GM19468 (cell line): ENCODE data around the gene MID1.

Experiments
- ATAC-seq: cut with Tn5 transposase; IDR thresholded peaks from one replicate; pipeline ENCODE4 v1.9.1; 2021; ENCODE audit warnings: mild to moderate bottlenecking, moderate library complexity, moderate number of reproducible peaks; ENCODE audit not compliant: unreplicated experiment; ENCODE audit errors: extremely low read depth

Gene MID1

DNA sequence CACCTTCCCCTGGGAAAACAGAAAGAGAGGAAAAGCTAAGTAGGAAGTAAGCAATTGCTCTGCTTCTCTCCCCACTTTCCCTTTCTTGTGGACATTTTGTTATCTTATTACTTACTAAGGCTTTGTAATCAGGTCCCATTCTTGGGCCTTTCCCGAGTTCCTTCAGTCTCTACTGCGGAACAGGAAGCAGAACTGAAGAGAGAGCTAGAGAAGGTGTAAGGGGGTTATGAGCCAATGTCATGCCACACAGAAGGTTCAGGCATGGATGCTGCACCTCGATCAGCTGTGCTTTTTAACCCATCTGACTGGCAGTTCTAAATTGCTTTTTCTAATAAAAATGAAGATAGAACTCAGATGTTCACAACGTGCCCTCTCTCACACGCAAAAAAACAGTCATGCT, 83.6 kb downstream of the MID1 start:
- ATAC-seq: no peak

DNA sequence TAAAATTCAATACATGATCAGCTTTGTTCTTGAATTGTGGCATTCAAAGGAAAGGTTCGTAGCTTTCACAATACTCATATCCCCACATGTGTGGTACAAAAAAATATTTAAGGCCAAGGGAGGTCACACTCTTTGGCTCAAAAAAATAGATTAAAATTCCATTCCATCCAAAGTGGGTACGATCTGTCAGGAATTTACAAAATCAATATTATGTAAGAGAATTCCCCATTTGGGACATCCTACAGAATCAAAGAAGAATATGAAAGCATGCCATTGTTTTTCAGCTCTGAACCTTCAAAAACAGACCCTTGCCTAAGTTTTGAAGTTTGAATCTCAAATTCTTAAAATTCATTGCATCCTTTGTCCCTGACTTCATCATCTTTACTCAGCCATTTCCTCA, 85.8 kb downstream of the MID1 start:
- ATAC-seq: no peak

DNA sequence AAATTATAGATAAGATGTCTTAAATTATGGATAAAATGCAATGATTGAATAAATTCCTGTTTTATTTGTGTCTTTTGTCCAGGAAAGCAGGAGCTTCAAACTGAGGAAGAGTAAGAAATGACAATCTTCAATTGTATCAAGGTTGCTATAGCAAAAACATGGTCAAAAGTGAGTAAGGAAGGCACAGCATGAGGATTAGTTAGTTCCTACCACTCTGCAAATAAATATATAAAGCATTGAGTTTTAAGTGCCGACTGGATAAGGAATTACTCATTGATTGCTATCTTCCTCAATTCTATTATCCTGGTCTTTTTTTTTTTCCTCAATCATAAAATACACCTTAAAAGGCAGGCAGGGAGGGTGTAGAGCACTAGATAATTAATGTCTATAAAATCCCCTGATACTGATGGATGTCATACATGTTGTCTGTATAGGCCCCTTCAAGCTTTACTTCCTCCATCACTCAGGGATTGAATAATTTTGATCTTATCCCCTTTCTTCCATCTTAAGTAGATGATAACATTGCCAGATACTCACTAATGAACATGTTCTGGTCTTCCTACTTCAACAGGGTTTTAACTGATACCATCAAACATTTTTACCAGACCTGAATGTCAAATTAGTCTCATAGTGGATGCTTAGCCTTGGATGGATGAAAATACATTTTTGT, 86.6 kb downstream of the MID1 start:
- no peak for ATAC-seq

DNA sequence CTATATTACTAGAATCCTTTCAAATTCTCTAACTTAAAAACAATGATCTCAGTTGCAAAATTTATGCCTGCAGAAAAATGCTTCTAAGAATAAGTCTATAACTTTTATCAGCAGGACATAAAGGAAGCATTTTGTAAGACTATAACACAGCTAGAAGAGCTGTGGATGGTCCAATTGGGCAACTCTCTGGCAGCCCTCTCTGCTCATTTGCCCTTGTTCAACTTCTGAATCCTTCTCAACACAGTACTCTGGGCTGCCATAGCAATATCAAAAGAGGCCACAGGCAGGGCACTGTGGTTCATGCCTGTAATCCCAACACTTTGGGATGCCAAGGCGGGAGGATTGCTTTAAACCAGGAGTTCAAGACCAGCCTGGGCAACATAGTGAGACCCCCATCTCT, 88.5 kb downstream of the MID1 start:
- ATAC-seq: no peak

DNA sequence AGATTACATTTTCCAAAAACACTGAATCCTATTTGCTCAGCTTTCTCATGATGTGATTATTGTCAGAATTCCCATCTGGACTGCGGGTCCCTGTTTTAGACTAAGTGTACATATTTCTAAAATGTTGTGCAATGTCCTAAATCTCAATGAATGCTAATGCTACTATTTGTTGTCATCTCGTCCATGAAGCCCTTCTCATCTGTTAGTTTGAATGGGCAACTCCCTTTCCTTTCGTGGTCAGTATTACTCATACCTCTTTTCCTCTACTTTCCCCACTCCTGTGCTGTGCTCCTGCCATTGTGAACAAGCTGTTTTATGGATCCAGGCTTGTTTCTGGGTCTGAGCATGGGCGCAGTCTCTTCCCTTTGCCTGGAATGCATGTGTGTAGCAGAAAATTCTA, 91.0 kb downstream of the MID1 start:
- ATAC-seq: no peak

DNA sequence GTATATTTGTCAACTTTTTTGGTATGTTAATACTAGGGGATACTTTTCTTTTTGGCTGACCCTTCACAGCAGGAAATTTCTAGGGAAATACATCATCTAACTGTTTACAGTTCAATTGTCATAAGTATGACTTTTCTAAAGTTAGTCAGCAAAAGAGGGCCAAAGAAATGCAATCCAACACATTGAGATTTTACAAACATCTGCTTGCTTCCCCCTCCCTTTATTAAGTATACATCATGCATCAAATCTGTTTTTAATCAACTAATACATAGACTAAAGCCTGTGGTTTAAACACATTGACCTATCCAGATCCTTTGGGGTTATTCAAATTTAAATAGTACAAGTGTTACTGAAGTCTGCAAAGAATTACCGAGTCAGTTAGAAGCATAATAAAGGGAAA, 93.9 kb downstream of the MID1 start:
- ATAC-seq: no peak

DNA sequence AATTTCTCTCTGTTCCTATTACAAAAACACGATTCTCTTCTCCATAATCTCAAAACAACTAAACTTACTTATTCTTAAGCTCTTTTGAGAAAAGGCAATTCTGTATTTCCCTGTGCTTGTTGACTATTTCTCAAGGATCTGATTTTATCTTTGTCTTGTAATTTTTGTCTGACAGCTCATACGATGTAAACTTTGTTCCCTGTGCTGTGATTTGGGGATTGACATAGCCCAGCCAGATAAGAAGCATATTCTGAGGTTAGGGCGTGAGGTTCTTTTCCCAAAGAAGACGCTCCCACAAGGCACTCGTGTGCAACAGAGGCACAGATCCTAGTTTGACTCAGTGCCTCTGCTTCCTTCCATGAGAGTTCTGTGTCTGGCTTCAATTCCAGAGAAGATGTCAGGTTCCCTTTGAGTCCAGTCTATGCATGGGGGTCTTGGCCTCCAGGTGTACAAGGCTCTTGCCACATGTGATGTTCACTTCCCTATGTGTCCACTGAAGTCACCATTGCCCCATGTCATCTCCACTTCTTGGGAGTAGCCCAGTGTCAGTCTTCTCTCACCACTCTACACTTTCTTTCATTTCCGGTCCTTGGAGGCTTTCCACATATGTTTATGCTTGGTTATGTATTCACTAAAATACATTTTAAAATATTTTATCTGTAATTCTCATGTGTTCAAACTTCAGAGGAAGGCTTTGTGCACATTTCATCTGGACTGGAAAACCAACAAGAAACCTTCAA, 94.8 kb downstream of the MID1 start:
- no peak for ATAC-seq

DNA sequence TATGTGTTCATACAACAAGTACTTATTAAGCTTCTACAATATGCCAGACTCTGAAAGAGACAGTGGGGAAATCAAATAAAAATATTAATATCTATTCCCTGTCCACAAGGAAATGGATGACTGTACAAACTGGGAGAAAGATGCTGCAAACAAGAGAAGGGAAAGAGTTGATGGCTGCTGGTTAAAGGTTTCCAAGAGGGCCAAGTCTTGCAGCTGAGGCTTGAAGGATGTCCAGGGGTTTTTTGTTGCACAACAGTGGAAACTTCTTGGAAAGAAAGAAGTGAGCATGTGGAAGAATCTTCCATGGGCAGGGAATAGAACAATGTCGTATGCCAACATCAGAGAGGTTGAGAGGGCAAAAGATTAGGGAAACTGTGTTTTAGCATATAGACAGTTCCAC, 95.8 kb downstream of the MID1 start:
- ATAC-seq: no peak

DNA sequence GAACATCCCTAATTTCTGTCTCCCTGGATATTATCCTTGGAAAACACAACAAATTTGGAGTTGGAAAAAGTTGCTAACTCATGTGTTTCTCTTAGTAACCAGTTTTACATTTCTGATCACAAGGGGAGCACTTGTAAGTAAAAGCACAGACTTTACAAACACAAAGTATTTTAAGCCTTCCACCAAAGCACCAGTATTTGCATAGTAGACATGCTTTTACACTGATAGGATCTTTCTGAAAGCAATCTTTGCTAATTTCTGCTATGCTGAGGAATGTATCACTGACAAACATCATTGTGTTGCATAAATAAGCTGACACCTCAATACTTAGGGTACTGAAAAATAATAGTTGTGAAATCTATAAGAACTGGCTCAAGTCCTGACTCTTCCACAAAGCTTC, 100.6 kb downstream of the MID1 start:
- ATAC-seq: no peak

DNA sequence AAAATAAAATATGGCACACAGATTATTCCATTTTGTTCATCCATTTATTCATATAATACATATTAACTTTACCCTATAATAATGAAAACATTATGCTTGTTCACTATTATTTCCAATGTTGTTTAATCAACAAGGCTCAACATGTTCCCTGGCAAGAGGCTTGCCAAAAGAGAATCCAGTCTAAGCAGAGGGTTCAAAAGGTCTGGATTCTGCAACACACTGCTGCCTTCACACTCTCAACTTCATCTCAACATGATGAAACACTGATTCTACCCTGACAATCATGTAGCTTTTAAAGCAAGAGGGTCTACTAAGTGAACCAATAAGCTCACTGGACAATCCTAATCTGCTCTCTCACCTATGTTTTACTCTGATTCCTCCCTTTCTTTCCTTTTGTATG, 101.1 kb downstream of the MID1 start:
- no peak for ATAC-seq

DNA sequence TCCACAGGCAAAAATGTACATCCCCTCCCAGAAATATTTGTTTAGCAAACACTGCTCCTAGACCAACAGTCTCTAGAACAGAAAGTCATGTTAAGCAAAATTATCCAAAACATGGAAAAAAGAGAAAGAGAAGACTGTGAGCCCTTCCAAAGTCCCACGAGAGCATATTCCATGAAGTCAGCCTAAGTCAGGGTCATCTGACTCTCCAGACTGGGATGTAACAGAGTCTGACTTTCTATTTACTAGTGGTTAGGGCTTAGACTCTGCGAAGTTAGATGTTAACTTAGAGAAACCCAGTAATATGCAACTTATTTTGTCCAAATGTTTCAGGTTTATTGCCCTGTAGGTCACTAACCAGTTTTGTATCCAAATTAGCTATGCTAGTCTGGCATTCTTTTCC, 102.3 kb downstream of the MID1 start:
- ATAC-seq: no peak

DNA sequence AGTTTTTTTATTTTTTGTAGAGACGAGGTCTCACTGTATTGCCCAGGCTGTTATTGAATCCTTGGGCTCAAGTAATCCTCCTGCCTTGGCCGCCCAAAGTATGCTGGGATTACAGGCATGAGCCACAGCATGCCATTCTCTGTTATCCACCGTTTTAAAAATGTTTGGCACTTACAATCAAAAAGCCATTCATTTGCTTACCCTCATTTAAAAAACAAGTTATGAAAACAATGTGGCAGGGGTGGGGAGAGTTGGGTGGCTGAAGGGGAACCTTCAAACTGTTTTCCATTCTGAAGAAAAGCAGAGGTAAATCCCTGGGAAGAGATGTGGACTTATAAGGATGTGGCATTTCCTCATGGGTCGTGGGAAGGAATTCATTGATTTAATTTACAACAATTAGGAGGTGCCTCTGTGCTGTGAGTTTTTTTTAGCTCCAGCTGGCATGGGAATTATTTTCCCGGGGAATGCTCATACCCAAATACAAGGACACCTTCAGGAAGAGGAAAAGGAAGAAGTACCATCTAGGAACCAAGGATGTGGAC, 103.5 kb downstream of the MID1 start:
- ATAC-seq: no peak

DNA sequence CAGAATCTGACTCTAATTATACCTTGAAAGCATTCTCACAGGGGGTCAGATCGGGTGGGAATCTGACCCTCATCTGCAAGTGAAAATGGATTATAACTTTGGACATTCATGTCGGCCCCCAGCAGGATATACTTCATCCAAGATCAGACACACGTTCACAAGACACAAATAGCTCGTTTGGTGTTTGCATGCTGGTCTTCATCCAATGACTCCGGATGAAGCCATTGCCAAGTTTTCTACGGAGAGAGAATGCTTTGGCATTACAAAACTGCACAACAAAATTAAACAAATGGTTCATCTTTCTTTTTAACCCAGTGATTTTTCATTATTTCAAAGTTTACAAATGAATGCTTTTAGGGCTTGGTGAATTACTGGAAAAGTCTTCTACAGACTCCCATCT, 105.5 kb downstream of the MID1 start:
- ATAC-seq: no peak

DNA sequence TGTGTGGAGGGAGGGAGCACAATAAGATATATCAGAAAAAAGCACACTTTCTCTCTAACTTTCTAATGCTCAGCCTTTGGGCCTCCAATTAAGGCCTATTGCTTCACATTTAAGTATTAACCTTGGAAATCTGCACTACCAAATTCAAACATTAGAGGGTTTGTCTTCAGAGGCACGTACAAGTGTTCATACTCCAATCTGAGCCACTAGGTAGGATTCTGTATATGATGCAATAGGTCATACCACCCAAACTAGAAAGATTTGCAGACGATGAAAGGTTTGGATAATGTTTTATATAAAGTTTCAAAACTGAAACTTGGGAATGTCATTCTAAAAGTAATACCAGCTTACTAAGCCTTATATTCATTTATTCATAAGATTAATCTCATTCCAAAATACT, 106.4 kb downstream of the MID1 start:
- no peak for ATAC-seq

DNA sequence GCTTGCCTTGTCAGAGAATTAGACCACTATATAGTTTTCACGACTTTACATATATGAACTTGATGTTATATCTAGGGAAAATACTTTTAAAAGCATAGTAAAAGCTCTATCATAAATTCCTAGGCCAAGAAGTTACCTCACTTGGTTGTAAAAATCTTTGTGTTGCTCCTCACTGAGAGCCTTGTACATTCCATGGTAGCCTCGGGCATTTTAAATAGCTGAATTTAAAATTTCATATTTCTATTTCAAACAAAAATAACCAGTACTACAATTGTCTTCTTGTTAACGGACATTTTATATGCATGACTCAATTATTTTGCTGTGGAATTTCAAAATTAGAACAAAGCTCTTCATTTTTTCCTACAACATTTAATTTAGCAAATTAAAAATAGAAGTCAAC, 107.6 kb downstream of the MID1 start:
- ATAC-seq: no peak

DNA sequence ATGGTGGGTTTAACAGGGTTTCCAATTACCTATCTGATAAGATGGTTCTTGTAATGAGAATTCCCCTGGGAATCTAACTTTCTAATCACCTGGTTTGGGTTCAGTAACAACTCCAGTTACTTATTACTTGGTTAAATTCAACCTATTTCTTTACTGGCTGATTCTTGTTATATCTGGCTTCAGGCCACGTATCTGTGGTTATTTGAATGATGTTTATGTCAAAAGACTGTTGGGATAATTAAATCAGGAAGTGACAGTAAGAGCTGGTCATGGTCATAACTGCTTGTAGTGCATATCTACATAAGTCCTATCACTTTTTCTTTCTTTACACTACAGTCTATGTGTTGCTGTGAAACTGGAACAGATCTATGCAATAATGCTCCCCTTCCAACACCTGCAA, 108.1 kb downstream of the MID1 start:
- ATAC-seq: no peak

DNA sequence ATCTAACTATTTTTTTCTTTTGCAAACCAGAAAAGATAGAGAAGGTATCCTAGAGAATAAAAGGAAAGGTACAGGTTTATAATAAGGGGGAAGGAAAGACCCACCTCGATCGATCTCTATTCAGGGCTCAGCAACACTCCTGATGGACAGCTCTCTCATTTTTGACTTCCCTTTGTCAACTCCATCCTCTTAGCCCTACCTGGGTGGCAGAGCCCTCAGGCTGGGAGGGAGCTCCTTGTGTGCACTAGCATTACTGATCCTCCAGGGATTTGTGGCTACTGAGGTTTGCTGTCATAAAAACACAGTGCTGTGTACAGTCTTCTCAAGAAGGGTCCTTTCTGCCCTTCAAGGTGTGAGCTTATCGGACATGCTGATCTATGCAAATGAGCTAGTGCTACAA, 111.0 kb downstream of the MID1 start:
- ATAC-seq: no peak

DNA sequence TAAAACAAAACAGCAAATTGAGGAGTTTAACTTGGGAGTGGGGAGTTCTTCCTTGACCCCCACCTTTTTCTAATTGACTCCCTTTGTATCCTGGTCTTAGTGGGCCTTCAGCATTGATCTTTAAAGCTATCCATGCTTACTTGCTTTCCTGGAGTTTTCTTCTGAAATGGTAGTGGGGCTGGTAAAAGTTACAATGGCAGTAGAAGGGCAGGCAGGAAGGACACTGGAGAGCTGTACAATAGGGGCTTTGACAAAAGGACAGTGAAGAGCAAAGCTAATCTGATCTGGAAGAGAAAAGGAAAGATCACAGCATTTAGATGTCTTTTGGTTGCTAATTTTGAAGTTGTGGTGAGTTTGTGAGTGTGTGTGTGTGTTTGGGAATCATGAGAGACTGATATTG, 111.5 kb downstream of the MID1 start:
- ATAC-seq: no peak

DNA sequence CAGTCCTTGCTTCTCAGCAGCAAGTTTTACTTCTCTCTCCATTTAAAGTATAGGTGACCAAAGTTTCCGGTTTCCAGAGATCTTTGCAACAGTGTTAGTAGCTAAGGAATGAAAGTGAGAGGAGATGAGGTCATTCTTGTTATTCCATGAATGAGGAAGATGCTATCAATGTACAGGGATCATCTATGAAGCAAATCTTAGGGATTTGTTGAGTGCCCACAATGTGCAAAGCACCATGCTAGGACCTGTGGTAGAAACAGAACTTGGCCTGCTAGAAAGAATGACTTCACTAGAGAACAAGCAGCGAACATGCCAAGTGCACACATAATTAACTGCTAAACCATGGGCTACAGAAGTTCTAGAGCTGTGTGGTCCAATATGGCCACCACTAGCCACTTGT, 112.5 kb downstream of the MID1 start:
- ATAC-seq: no peak

DNA sequence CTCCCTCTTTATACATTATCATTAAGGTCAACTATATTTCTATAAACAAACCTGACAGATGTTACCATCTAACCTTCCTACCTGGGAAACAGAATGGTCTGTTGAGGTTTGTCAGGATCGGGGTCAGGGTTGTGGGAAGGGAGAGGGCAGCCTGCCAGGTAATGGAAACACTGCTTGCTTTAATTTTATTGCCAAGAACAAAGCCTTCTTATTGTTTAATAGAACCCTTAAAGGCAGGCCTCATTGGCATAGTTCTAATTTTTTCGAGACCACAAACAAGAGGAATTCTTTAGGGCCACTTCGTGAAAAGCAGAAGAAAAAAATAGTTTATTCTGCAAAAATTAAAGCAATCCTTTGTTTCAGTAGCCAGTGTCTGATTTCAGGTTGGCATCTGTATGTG, 113.2 kb downstream of the MID1 start:
- ATAC-seq: no peak

DNA sequence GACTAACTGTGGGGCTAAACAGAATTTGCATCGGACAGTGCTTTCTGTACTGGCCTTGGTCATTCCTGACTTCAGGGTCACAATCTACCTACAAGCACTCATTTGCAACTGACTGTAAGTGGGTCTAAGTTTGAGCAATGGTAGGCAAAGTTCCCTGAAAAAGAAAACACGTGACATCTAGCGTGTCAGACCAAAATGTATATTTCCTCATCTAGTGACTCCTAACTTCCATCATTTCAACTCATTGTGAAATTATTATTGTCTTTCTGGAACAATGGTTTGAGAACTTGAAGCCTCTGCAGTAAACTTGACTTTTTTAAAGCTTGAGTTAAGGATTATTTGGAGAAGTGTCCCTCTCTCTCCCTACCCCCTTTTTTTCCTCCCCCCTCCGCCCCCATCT, 113.6 kb downstream of the MID1 start:
- no peak for ATAC-seq

DNA sequence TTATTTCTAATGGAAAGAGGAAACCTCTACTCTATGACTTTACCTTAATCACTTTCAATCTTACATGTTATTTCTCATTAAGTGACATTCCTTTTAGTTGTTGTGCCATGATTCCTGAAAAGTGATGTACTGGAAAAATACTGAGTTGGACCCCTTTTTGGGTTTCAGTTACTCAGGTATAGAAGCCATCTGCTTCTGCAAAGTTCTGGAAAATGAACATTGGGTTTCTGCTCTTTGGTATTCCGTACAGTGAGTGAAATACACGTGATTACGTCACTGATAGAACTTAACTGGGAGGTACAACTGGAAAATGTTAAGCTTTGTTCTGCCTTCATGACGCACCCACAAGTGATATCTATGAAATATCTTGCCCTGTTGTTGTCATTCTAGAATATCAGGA, 114.7 kb downstream of the MID1 start:
- no peak for ATAC-seq
